ENCODE measurements around the gene PGD.

The PGD gene

GRCh38 chr1:10432910-10433700, 34.2 kb downstream of the PGD start:
- H3K27ac ChIP-seq (ENCODE audit: insufficient read depth, low read depth, low read length, poor library complexity, severe bottlenecking), result no peak overlapping the region

GRCh38 chr1:10433790-10434189, 34.9 kb downstream of the PGD start:
- H3K4me3 ChIP-seq (ENCODE audit: insufficient read depth, low read depth, low read length), result no peak overlapping the region
- H3K27me3 ChIP-seq (ENCODE audit: control insufficient read depth, insufficient read depth, low read length, poor library complexity, severe bottlenecking), result no peaks in the 10 kb centered on the region
- 93 to 96% methylated on average over 8 to 10 of the region's 11 CpGs for whole genome bisulfite sequencing, 2 experiments
- H3K27ac ChIP-seq (ENCODE audit: insufficient read depth, low read depth, low read length, poor library complexity, severe bottlenecking), result no peak overlapping the region
- H3K9me3 ChIP-seq (ENCODE audit: control insufficient read depth, low read length), result no peaks in the 10 kb centered on the region
- H3K4me1 ChIP-seq (ENCODE audit: control insufficient read depth, insufficient read depth, low read length), result peaks cover 3% of the 10 kb centered on the region
- no peaks in the 10 kb centered on the region for H3K36me3 ChIP-seq (ENCODE audit: control insufficient read depth, insufficient read depth, low read length)

More at GRCh38 chr1:10432910-10433700, 34.2 kb downstream of the PGD start:
- H3K27me3 ChIP-seq (ENCODE audit: control insufficient read depth, insufficient read depth, low read length, poor library complexity, severe bottlenecking), result no peaks in the 10 kb centered on the region
- no peaks in the 10 kb centered on the region for H3K36me3 ChIP-seq (ENCODE audit: control insufficient read depth, insufficient read depth, low read length)
- H3K4me3 ChIP-seq (ENCODE audit: insufficient read depth, low read depth, low read length), result no peak overlapping the region
- H3K9me3 ChIP-seq (ENCODE audit: control insufficient read depth, low read length), result no peaks in the 10 kb centered on the region
- peaks cover 3% of the 10 kb centered on the region for H3K4me1 ChIP-seq (ENCODE audit: control insufficient read depth, insufficient read depth, low read length)
- 90 to 91% methylated on average over 14 of the region's 14 CpGs for WGBS, 2 experiments

GRCh38 chr1:10434590-10434989, 35.7 kb downstream of the PGD start:
- 94 to 95% methylated on average over 5 of the region's 5 CpGs for whole genome bisulfite sequencing, 2 experiments
- no peaks in the 10 kb centered on the region for H3K36me3 ChIP-seq (ENCODE audit: control insufficient read depth, insufficient read depth, low read length)
- H3K9me3 ChIP-seq (ENCODE audit: control insufficient read depth, low read length), result no peaks in the 10 kb centered on the region
- no peaks in the 10 kb centered on the region for H3K27me3 ChIP-seq (ENCODE audit: control insufficient read depth, insufficient read depth, low read length, poor library complexity, severe bottlenecking)
- no peak overlapping the region for H3K27ac ChIP-seq (ENCODE audit: insufficient read depth, low read depth, low read length, poor library complexity, severe bottlenecking)
- no peak overlapping the region for H3K4me3 ChIP-seq (ENCODE audit: insufficient read depth, low read depth, low read length)
- peaks cover 3% of the 10 kb centered on the region for H3K4me1 ChIP-seq (ENCODE audit: control insufficient read depth, insufficient read depth, low read length)

GRCh38 chr1:10437052-10437451, 38.2 kb downstream of the PGD start:
- 92 to 100% methylated on average over 1 of the region's 1 CpG for WGBS, 2 experiments
- H3K4me1 ChIP-seq (ENCODE audit: control insufficient read depth, insufficient read depth, low read length), result no peaks in the 10 kb centered on the region
- peaks cover 11% of the 10 kb centered on the region for H3K36me3 ChIP-seq (ENCODE audit: control insufficient read depth, insufficient read depth, low read length)
- no peaks in the 10 kb centered on the region for H3K9me3 ChIP-seq (ENCODE audit: control insufficient read depth, low read length)
- no peak overlapping the region for H3K4me3 ChIP-seq (ENCODE audit: insufficient read depth, low read depth, low read length)
- H3K27me3 ChIP-seq (ENCODE audit: control insufficient read depth, insufficient read depth, low read length, poor library complexity, severe bottlenecking), result no peaks in the 10 kb centered on the region
- no peak overlapping the region for H3K27ac ChIP-seq (ENCODE audit: insufficient read depth, low read depth, low read length, poor library complexity, severe bottlenecking)

- Histone ChIP-seq H3K27ac (ENCODE audit: insufficient read depth, low read depth, low read length, poor library complexity, severe bottlenecking) (no peak overlapping the region), H3K9me3 (ENCODE audit: control insufficient read depth, low read length) (no peaks in the 10 kb centered on the region)
- WGBS, 2 experiments, result 91 to 93% methylated on average over 7 of the region's 7 CpGs
Measured at GRCh38 chr1:10438677-10439163, 39.9 kb downstream of the PGD start.

GRCh38 chr1:10440305-10440704, 41.4 kb downstream of the PGD start:
- no peaks in the 10 kb centered on the region for H3K27me3 ChIP-seq (ENCODE audit: control insufficient read depth, insufficient read depth, low read length, poor library complexity, severe bottlenecking)
- no peaks in the 10 kb centered on the region for H3K9me3 ChIP-seq (ENCODE audit: control insufficient read depth, low read length)
- H3K36me3 ChIP-seq (ENCODE audit: control insufficient read depth, insufficient read depth, low read length), result peaks cover 11% of the 10 kb centered on the region
- H3K4me1 ChIP-seq (ENCODE audit: control insufficient read depth, insufficient read depth, low read length), result no peaks in the 10 kb centered on the region
- 97 to 98% methylated on average over 2 of the region's 2 CpGs for WGBS, 2 experiments
- H3K4me3 ChIP-seq (ENCODE audit: insufficient read depth, low read depth, low read length), result no peak overlapping the region
- no peak overlapping the region for H3K27ac ChIP-seq (ENCODE audit: insufficient read depth, low read depth, low read length, poor library complexity, severe bottlenecking)

More at GRCh38 chr1:10438677-10439163, 39.9 kb downstream of the PGD start:
- no peaks in the 10 kb centered on the region for H3K4me1 ChIP-seq (ENCODE audit: control insufficient read depth, insufficient read depth, low read length)
- H3K4me3 ChIP-seq (ENCODE audit: insufficient read depth, low read depth, low read length), result no peak overlapping the region
- H3K36me3 ChIP-seq (ENCODE audit: control insufficient read depth, insufficient read depth, low read length), result peaks cover 11% of the 10 kb centered on the region
- H3K27me3 ChIP-seq (ENCODE audit: control insufficient read depth, insufficient read depth, low read length, poor library complexity, severe bottlenecking), result no peaks in the 10 kb centered on the region

- 92 to 95% methylated on average over 5 of the region's 5 CpGs for WGBS, 2 experiments
- H3K9me3 ChIP-seq (ENCODE audit: control insufficient read depth, low read length), result no peaks in the 10 kb centered on the region
- H3K27ac ChIP-seq (ENCODE audit: insufficient read depth, low read depth, low read length, poor library complexity, severe bottlenecking), result no peak overlapping the region
- peaks cover 11% of the 10 kb centered on the region for H3K36me3 ChIP-seq (ENCODE audit: control insufficient read depth, insufficient read depth, low read length)
- H3K27me3 ChIP-seq (ENCODE audit: control insufficient read depth, insufficient read depth, low read length, poor library complexity, severe bottlenecking), result no peaks in the 10 kb centered on the region
- no peaks in the 10 kb centered on the region for H3K4me1 ChIP-seq (ENCODE audit: control insufficient read depth, insufficient read depth, low read length)
- no peak overlapping the region for H3K4me3 ChIP-seq (ENCODE audit: insufficient read depth, low read depth, low read length)
Measured at GRCh38 chr1:10440794-10441193, 41.9 kb downstream of the PGD start.

DNA sequence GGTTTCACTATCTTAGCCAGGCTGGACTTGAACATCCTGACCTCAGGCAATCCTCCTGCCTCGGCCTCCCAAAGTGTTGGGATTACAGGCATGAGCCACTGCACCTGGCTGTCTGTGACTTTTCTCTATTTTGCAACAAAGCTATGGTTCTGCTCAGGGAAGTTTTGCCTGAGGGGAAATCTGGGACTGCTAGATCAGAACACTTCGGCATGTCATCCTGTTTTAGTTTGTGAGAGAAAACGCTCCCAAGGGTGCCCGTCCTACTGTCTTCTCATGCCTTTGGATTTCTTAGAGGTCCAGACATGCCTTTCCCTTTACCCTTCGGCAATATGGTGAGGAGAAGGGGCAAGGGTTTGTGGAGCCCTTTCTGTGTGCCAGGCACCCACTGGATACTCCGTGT, 45.4 kb downstream of the PGD start:
- WGBS, 2 experiments, result 95 to 96% methylated on average over 6 of the region's 6 CpGs
- no peaks in the 10 kb centered on the region for H3K27me3 ChIP-seq (ENCODE audit: control insufficient read depth, insufficient read depth, low read length, poor library complexity, severe bottlenecking)
- H3K36me3 ChIP-seq (ENCODE audit: control insufficient read depth, insufficient read depth, low read length), result peaks cover 11% of the 10 kb centered on the region
- no peak overlapping the region for H3K27ac ChIP-seq (ENCODE audit: insufficient read depth, low read depth, low read length, poor library complexity, severe bottlenecking)
- H3K4me1 ChIP-seq (ENCODE audit: control insufficient read depth, insufficient read depth, low read length), result no peaks in the 10 kb centered on the region
- H3K4me3 ChIP-seq (ENCODE audit: insufficient read depth, low read depth, low read length), result no peak overlapping the region
- no peaks in the 10 kb centered on the region for H3K9me3 ChIP-seq (ENCODE audit: control insufficient read depth, low read length)

DNA sequence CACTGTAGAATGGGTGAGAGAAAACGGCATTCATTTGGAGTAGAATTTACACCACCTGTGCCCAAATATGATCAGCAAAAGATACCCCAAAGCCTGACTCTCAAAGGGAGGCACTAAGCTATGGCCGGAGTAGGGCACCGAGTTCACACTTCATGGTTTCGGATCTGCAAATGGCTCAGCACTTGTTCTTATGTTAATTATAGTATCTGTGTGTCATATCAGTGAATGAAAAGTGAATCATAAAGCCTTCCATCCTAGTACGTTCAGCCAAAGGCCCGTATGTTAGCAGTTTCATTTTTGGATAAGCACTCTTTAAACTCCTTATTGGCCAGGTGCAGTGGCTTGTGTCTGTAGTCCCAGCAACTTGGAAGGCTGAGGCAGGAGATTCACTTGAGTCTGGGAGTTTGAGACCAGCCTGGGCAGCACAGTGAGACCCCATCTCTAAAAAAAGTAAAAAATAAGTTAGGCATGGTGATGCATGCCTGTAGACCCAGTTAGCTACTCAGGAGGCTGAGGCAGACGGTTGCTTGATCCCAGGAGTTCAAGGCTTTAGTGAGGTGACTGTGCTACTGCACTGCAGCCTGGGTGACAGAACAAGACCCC, 46.0 kb downstream of the PGD start:
- 92 to 97% methylated on average over 7 of the region's 7 CpGs for WGBS, 2 experiments
- Histone ChIP-seq H3K36me3 (ENCODE audit: control insufficient read depth, insufficient read depth, low read length) (peaks cover 10% of the 10 kb centered on the region), H3K4me1 (ENCODE audit: control insufficient read depth, insufficient read depth, low read length) (peaks cover 2% of the 10 kb centered on the region), H3K4me3 (ENCODE audit: insufficient read depth, low read depth, low read length) (no peak overlapping the region), H3K27ac (ENCODE audit: insufficient read depth, low read depth, low read length, poor library complexity, severe bottlenecking) (no peak overlapping the region), H3K9me3 (ENCODE audit: control insufficient read depth, low read length) (no peaks in the 10 kb centered on the region), H3K27me3 (ENCODE audit: control insufficient read depth, insufficient read depth, low read length, poor library complexity, severe bottlenecking) (no peaks in the 10 kb centered on the region)

- Histone ChIP-seq H3K27ac (ENCODE audit: insufficient read depth, low read depth, low read length, poor library complexity, severe bottlenecking) (no peak overlapping the region), H3K9me3 (ENCODE audit: control insufficient read depth, low read length) (no peaks in the 10 kb centered on the region), H3K27me3 (ENCODE audit: control insufficient read depth, insufficient read depth, low read length, poor library complexity, severe bottlenecking) (no peaks in the 10 kb centered on the region), H3K4me3 (ENCODE audit: insufficient read depth, low read depth, low read length) (no peak overlapping the region), H3K4me1 (ENCODE audit: control insufficient read depth, insufficient read depth, low read length) (peaks cover 20% of the 10 kb centered on the region), H3K36me3 (ENCODE audit: control insufficient read depth, insufficient read depth, low read length) (no peaks in the 10 kb centered on the region)
- WGBS, 2 experiments, result 96 to 98% methylated on average over 7 of the region's 7 CpGs
Measured at GRCh38 chr1:10446790-10447422, 48.0 kb downstream of the PGD start.

All from ectodermal cell (in vitro differentiated cells).